ENCODE results near the gene TSC22D4.

TSC22D4 gene

GRCh38 chr7:100465702-100466311, 13.2 kb downstream of the TSC22D4 start:
- peak; percentile 61 for DNase-seq (ENCODE audit: low read depth)
- no peak for TF ChIP-seq POLR2A (IDR thresholded peaks at IDR 0.05; ENCODE audit: extremely low read depth, insufficient read length)
- no peak for TF ChIP-seq MYC (IDR thresholded peaks at IDR 0.05; ENCODE audit: low read depth, low read length)
- TF ChIP-seq CTCF (IDR thresholded peaks at IDR 0.05; ENCODE audit: low read depth, low read length): peak; percentile 49
- H3K4me3 ChIP-seq (ENCODE audit: low read depth, low read length): no peak overlapping the region

GRCh38 chr7:100465299-100465698, 13.7 kb downstream of the TSC22D4 start:
- no peak for DNase-seq (ENCODE audit: low read depth)
- TF ChIP-seq MYC (IDR thresholded peaks at IDR 0.05; ENCODE audit: low read depth, low read length): no peak
- TF ChIP-seq CTCF (IDR thresholded peaks at IDR 0.05; ENCODE audit: low read depth, low read length): no peak
- no peak for TF ChIP-seq MAX (IDR thresholded peaks at IDR 0.05; ENCODE audit: low read depth, low read length)
- no peak for TF ChIP-seq POLR2A (IDR thresholded peaks at IDR 0.05; ENCODE audit: extremely low read depth, insufficient read length)
- H3K4me3 ChIP-seq (ENCODE audit: low read depth, low read length): no peak overlapping the region

GRCh38 chr7:100464791-100465190, 14.2 kb downstream of the TSC22D4 start:
- H3K4me3 ChIP-seq (ENCODE audit: low read depth, low read length): no peak overlapping the region
- no peak for DNase-seq (ENCODE audit: low read depth)
- TF ChIP-seq MAX (IDR thresholded peaks at IDR 0.05; ENCODE audit: low read depth, low read length) (no peak), MYC (IDR thresholded peaks at IDR 0.05; ENCODE audit: low read depth, low read length) (no peak), CTCF (IDR thresholded peaks at IDR 0.05; ENCODE audit: low read depth, low read length) (no peak), POLR2A (IDR thresholded peaks at IDR 0.05; ENCODE audit: extremely low read depth, insufficient read length) (no peak)

GRCh38 chr7:100464210-100464660, 14.8 kb downstream of the TSC22D4 start, which contains the start of gene SPACDR:
Gene SPACDR (minus strand): TSS chr7:100464260. CDS start chr7:100464025, 235 bp downstream.
- DNase-seq (ENCODE audit: low read depth): no peak
- no peak within 1 kb of the TSS for H3K4me3 ChIP-seq (ENCODE audit: low read depth, low read length)
- no peak for TF ChIP-seq MAX (IDR thresholded peaks at IDR 0.05; ENCODE audit: low read depth, low read length)
- no peak for TF ChIP-seq MYC (IDR thresholded peaks at IDR 0.05; ENCODE audit: low read depth, low read length)
- TF ChIP-seq POLR2A (IDR thresholded peaks at IDR 0.05; ENCODE audit: extremely low read depth, insufficient read length): no peak
- TF ChIP-seq CTCF (IDR thresholded peaks at IDR 0.05; ENCODE audit: low read depth, low read length): no peak

- no peak for TF ChIP-seq POLR2A (IDR thresholded peaks at IDR 0.05; ENCODE audit: extremely low read depth, insufficient read length)
- no peak for TF ChIP-seq MYC (IDR thresholded peaks at IDR 0.05; ENCODE audit: low read depth, low read length)
- TF ChIP-seq MAX (IDR thresholded peaks at IDR 0.05; ENCODE audit: low read depth, low read length): no peak
- no peak for TF ChIP-seq CTCF (IDR thresholded peaks at IDR 0.05; ENCODE audit: low read depth, low read length)
- no peak overlapping the region for H3K4me3 ChIP-seq (ENCODE audit: low read depth, low read length)
- DNase-seq (ENCODE audit: low read depth): no peak
Measured at GRCh38 chr7:100457033-100457432, 22.0 kb downstream of the TSC22D4 start.
